Measurements from ENCODE around the gene ALK.

ALK gene

GRCh38 chr2:29743516-29743915 is 177.9 kb downstream of the ALK start:
- Histone ChIP-seq H4K20me1 (ENCODE audit: insufficient read depth, low read length) (no peaks in the 10 kb centered on the region), H3K79me2 (ENCODE audit: insufficient read depth, low read length) (no peaks in the 10 kb centered on the region), H3K36me3 (ENCODE audit: insufficient read depth, low read length) (no peaks in the 10 kb centered on the region), H3K4me3 (ENCODE audit: low read depth, low read length, poor library complexity, severe bottlenecking) (no peak overlapping the region), H2AFZ (ENCODE audit: low read length) (no peak overlapping the region), H3K4me1 (ENCODE audit: insufficient read depth, low read length, severe bottlenecking) (no peaks in the 10 kb centered on the region), H3K9me3 (ENCODE audit: low read length) (no peaks in the 10 kb centered on the region), H3K9ac (ENCODE audit: low read length) (no peak overlapping the region), H3K4me2 (ENCODE audit: low read length) (no peak overlapping the region), H3F3A (ENCODE audit: insufficient read depth, low read length) (no peaks in the 10 kb centered on the region), H3K27me3 (ENCODE audit: insufficient read depth, low read length) (no peaks in the 10 kb centered on the region), H3K9me2 (ENCODE audit: low read depth, low read length) (no peaks in the 10 kb centered on the region), H3K27ac (ENCODE audit: low read depth, low read length, poor library complexity, severe bottlenecking) (no peak overlapping the region)
- TF ChIP-seq CTCF (IDR thresholded peaks at IDR 0.05; ENCODE audit: low read length): no peak
- no peak for TF ChIP-seq EZH2 (IDR thresholded peaks at IDR 0.05; ENCODE audit: borderline replicate concordance, low read length)

- H4K20me1 ChIP-seq (ENCODE audit: insufficient read depth, low read length): no peaks in the 10 kb centered on the region
- no peaks in the 10 kb centered on the region for H3K27me3 ChIP-seq (ENCODE audit: insufficient read depth, low read length)
- no peaks in the 10 kb centered on the region for H3K4me1 ChIP-seq (ENCODE audit: insufficient read depth, low read length, severe bottlenecking)
- H3K9ac ChIP-seq (ENCODE audit: low read length): no peak overlapping the region
- H3K79me2 ChIP-seq (ENCODE audit: insufficient read depth, low read length): no peaks in the 10 kb centered on the region
- no peak for TF ChIP-seq EZH2 (IDR thresholded peaks at IDR 0.05; ENCODE audit: borderline replicate concordance, low read length)
- no peak overlapping the region for H3K4me2 ChIP-seq (ENCODE audit: low read length)
- H3K9me2 ChIP-seq (ENCODE audit: low read depth, low read length): no peaks in the 10 kb centered on the region
- H3K4me3 ChIP-seq (ENCODE audit: low read depth, low read length, poor library complexity, severe bottlenecking): no peak overlapping the region
- H2AFZ ChIP-seq (ENCODE audit: low read length): no peak overlapping the region
- no peaks in the 10 kb centered on the region for H3F3A ChIP-seq (ENCODE audit: insufficient read depth, low read length)
- H3K27ac ChIP-seq (ENCODE audit: low read depth, low read length, poor library complexity, severe bottlenecking): no peak overlapping the region
- no peaks in the 10 kb centered on the region for H3K36me3 ChIP-seq (ENCODE audit: insufficient read depth, low read length)
- H3K9me3 ChIP-seq (ENCODE audit: low read length): no peaks in the 10 kb centered on the region
These were observed 178.7 kb downstream of the ALK start for GRCh38 chr2:29742656-29743055.

- Histone ChIP-seq H3K4me3 (ENCODE audit: low read depth, low read length, poor library complexity, severe bottlenecking) (no peak overlapping the region), H3K79me2 (ENCODE audit: insufficient read depth, low read length) (no peaks in the 10 kb centered on the region), H3K4me1 (ENCODE audit: insufficient read depth, low read length, severe bottlenecking) (no peaks in the 10 kb centered on the region), H3K9me2 (ENCODE audit: low read depth, low read length) (no peaks in the 10 kb centered on the region), H3K27me3 (ENCODE audit: insufficient read depth, low read length) (no peaks in the 10 kb centered on the region), H3K4me2 (ENCODE audit: low read length) (no peak overlapping the region), H3K9me3 (ENCODE audit: low read length) (no peaks in the 10 kb centered on the region), H3K9ac (ENCODE audit: low read length) (no peak overlapping the region), H3K27ac (ENCODE audit: low read depth, low read length, poor library complexity, severe bottlenecking) (no peak overlapping the region), H2AFZ (ENCODE audit: low read length) (no peak overlapping the region), H3K36me3 (ENCODE audit: insufficient read depth, low read length) (no peaks in the 10 kb centered on the region), H4K20me1 (ENCODE audit: insufficient read depth, low read length) (no peaks in the 10 kb centered on the region), H3F3A (ENCODE audit: insufficient read depth, low read length) (no peaks in the 10 kb centered on the region)
- TF ChIP-seq EZH2 (IDR thresholded peaks at IDR 0.05; ENCODE audit: borderline replicate concordance, low read length): no peak
- TF ChIP-seq CTCF (IDR thresholded peaks at IDR 0.05; ENCODE audit: low read length): no peak
These were observed 180.3 kb downstream of the ALK start for GRCh38 chr2:29741132-29741531.

GRCh38 chr2:29733965-29734364 is 187.4 kb downstream of the ALK start:
- H3K79me2 ChIP-seq (ENCODE audit: insufficient read depth, low read length): no peaks in the 10 kb centered on the region
- no peak overlapping the region for H3K4me2 ChIP-seq (ENCODE audit: low read length)
- H3F3A ChIP-seq (ENCODE audit: insufficient read depth, low read length): no peaks in the 10 kb centered on the region
- TF ChIP-seq CTCF (IDR thresholded peaks at IDR 0.05; ENCODE audit: low read length) (no peak), EZH2 (IDR thresholded peaks at IDR 0.05; ENCODE audit: borderline replicate concordance, low read length) (no peak)
- H3K9me3 ChIP-seq (ENCODE audit: low read length): no peaks in the 10 kb centered on the region
- no peak overlapping the region for H3K27ac ChIP-seq (ENCODE audit: low read depth, low read length, poor library complexity, severe bottlenecking)
- H3K4me1 ChIP-seq (ENCODE audit: insufficient read depth, low read length, severe bottlenecking): no peaks in the 10 kb centered on the region
- no peaks in the 10 kb centered on the region for H3K36me3 ChIP-seq (ENCODE audit: insufficient read depth, low read length)
- H3K4me3 ChIP-seq (ENCODE audit: low read depth, low read length, poor library complexity, severe bottlenecking): no peak overlapping the region
- H2AFZ ChIP-seq (ENCODE audit: low read length): no peak overlapping the region
- no peaks in the 10 kb centered on the region for H4K20me1 ChIP-seq (ENCODE audit: insufficient read depth, low read length)
- no peaks in the 10 kb centered on the region for H3K9me2 ChIP-seq (ENCODE audit: low read depth, low read length)
- H3K27me3 ChIP-seq (ENCODE audit: insufficient read depth, low read length): no peaks in the 10 kb centered on the region
- H3K9ac ChIP-seq (ENCODE audit: low read length): no peak overlapping the region
